GM18861 (cell line): ENCODE results near the gene USP6NL.

ENCODE experiments used
- ATAC-seq: cut with Tn5 transposase; IDR thresholded peaks from one replicate; pipeline ENCODE4 v1.9.1; 2021; ENCODE audit not compliant: unreplicated experiment

The USP6NL gene

DNA sequence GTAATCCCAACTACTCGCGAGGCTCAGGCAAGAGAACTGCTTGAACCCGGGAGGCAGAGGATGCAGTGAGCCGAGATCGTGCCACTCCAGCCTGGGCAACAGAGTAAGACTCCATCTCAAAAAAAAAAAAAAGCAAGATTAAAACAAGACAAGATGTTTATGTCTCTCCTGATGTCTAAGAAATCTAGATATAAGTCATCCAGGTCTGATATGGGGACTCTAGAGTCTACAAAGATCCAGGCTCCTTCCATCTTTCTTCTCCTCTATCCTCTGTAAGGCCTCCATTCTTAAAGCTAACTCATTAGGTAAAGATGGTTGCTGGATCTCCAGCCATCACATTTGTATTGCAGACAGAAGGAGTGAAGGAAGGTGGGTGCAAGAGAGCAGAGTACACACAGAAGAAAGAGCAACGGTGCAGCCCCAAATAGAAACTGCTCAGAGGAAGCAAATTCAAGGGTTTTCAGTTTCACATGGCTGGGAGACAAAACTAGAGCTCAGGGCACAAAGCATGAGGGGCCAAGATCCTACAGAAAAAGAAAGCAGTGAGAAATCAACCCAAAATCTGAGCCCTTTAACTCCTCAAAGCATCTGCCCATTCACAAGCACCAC is 57.6 kb downstream of the USP6NL start:
- ATAC-seq: peak; percentile 57

DNA sequence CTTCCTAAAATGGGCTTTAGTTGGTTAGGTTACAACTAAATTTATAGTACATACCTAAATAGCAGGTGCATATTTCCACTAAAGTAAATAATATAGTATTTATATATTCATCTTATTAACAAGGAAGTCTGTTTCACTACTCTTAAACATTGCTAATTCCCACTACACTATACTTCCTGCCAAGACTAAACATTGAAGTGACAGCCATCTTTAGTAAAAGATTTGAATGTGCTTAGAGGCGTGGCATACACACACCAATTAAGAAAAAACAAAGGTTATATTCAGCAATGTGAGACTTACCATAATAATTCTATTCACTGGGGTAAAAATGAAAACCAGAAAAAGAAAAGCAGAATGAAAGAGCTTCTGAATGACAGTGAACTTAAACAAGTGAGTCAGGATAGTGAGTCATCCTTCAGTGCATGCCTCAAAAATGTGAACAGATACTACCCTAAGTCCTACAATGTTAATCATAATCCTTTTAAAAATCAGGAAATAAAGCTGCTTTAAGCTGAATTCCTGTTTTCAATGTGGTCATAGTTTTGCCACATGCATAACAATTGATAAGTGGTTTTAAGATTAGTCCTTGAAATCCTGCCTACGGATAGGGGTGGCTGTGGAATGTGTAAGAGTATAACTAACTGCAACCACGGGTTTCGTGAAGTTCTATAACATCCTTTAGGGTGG is 59.4 kb downstream of the USP6NL start:
- no peak for ATAC-seq

GRCh38 chr10:11551104-11551503 is 60.3 kb downstream of the USP6NL start:
- no peak for ATAC-seq

- ATAC-seq: no peak
These were observed 62.7 kb downstream of the USP6NL start for GRCh38 chr10:11548768-11549099.

DNA sequence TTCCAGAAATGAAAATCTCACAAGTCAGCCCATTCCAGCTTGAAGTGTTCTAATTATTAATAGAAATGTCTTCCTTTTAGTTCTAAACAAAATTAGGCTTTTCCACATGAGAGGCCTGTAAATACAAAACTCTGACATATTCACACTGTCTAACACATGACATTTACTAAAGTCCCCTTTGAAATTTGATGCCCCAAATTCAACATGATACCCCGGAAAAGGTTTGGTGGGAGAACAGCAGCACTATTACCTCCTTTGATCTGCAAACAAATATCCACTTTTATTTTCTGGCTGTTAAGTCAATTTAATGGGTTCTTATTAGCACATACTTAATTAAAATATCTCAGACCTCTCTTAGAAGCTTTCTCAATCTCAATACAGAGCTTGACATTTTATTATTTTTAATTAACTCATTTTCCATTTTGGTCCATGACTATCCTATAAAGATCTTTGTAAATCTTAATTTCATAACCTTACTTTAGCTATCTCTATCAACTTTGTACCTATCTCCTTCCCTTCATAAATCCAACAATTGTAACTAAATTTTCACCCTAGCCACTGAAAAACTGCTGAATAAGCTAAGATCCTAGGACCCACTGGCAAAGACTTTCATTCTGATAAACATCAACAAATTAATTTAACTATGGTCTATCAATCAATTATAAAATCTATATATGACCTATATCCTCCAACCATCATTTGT is 63.2 kb downstream of the USP6NL start:
- ATAC-seq: no peak

- ATAC-seq: no peak
These were observed 64.9 kb downstream of the USP6NL start for GRCh38 chr10:11546581-11546980.

- ATAC-seq: no peak
These were observed 70.2 kb downstream of the USP6NL start for GRCh38 chr10:11541296-11541695.

DNA sequence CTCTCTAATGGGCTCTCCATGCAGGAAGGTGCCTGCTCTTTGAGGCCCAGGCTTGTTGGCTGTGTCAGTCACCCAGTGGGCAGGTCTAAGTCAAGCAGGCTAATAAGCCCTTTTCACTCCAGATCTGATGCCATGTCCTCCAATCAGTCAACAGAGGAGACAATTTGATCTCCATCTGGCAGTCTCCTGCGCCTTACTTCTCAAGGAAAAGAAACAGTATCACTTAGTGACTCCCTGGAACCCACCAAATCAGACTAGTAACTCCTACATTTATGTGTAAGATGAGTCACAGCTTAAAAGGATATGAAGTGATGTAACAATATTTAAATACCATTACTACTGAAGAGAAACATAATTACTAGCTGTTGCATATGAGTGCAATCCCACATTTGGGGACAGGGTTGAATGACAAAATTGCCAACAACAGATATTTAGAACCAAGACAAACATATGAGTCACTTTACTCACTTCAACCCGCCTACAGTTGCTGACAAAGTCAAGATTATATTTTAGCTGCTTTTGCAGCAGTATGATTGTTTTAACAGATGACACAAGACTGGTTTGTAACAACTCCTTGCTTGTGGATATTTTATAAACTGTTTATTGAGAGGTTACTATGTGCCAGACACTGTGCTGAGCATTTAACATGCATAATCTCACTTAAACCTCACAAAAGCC is 72.1 kb downstream of the USP6NL start:
- no peak for ATAC-seq

DNA sequence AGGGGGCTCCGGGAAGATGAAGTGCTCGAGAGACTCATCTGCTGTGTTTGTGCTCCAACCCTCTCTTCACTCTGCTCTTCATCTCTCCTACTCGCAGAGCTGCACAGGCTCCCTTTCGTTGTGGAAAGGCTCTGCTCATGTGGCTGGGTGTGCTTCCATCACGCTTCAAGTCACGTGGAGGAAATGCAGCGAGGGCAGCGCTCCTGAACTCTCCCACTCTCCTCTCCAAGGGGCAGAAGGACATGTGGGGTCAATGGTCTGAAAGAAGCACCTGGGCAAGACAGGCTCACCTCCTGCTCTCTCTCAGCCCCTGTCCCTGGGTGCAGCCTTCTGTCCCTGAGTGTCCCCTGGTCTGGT is 72.6 kb downstream of the USP6NL start:
- ATAC-seq: no peak

GRCh38 chr10:11536228-11536627 is 75.2 kb downstream of the USP6NL start:
- no peak for ATAC-seq

GRCh38 chr10:11535346-11535959 is 76.0 kb downstream of the USP6NL start:
- no peak for ATAC-seq

- ATAC-seq: no peak
These were observed 78.1 kb downstream of the USP6NL start for GRCh38 chr10:11533328-11533781.

- ATAC-seq: no peak
These were observed 79.1 kb downstream of the USP6NL start for GRCh38 chr10:11532306-11532705.

DNA sequence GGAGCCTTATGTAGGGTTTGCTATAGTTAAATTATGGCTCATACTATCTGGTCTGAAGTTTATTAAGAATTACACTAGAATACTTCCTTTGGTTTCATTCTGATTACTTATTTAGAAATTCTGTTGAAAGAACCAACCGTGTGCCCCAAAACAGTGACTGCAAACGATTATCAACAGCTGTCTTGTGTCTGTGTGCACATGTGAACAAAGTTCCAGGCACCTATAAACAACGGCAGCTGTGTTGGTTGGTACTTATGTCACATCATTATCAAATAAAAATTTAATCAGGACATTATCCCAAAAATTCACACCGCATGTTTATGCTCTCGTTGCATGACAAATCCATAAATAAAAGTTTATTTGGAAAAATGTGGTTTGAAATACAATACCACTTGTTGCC is 80.6 kb downstream of the USP6NL start:
- ATAC-seq: no peak

- no peak for ATAC-seq
These were observed 82.1 kb downstream of the USP6NL start for GRCh38 chr10:11529276-11529903.

DNA sequence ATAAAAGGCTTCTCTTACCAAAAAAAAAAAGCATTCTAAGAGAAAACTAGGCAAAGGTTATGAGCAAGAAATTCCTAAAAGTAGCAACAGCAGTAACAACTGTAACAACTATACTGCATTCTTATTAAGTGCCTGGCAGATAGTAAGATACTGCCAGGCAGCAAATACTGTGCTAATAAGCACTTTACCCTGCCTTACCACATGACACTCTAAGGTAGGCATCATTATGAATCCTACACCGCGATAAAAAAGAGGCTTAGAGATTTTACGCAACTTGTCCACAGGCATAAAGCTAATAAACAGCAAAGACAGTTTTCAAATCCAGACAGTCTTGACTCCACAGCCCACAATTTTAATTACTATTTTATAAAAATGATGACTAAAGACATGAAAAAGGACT is 83.2 kb downstream of the USP6NL start:
- ATAC-seq: no peak

DNA sequence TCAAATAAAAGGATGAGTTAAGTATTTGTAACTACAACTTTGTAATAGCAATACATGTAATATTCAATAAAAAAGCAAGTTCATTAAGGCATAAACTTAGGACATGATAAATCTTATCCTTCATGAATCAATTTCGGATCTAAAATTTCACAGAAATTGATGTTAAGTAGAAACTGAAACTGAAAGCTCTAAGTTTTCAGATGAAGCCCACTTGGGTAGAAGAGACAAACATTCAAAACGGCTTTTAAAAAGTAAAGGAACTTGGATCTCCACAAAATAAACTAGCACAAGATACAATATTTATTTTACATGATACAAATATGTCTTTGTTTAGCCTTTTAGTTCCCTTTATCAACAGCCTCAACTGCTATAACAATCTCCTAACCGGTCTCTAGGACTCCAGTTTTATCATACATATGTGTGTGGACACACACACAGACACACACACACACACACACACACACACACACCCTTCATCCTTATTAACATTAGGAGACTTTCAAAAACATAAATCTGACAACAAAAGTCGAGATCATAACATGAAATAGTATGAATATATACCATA is 83.7 kb downstream of the USP6NL start:
- no peak for ATAC-seq

DNA sequence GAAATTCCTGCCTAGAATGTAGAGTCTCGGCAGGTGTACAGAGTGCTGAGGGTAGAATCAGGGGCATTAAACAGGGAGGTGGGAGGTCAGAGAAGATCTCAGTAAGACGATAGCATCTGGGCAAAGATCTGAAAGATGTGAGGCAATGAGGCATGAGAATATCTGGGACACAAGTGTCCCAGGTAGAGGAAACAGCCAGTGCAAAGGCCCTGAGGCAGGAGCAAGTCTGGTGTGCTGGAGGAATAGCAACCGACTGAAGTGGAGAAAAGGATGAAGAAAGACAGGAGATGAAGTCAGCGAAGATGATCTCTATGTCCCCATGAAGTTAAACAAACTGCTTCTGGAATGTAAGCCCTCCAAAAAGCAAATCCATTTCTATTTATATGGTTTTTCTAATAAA is 84.4 kb downstream of the USP6NL start:
- no peak for ATAC-seq

DNA sequence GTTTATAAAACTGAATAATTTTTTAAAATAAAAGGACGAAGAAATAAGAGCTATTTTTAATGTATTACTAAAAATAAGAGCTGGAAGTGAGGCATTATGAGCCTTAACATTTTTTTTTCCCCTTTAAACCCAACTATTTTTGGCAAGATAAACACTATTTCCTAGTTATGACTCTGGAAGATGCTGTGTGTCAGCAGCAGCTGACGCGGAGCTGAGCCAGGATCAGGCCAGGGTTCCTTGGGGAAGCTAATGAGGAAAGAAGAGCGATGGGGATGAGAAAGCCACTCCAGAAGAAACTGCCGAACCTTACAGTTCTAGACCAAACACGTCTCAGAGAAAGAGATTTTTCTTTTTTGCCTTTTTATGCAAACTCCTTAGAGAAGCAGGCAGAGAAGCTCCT is 85.9 kb downstream of the USP6NL start:
- ATAC-seq: no peak

GRCh38 chr10:11522821-11523245 is 88.6 kb downstream of the USP6NL start:
- no peak for ATAC-seq

GRCh38 chr10:11521860-11522259 is 89.6 kb downstream of the USP6NL start:
- no peak for ATAC-seq
